Liver (tissue), 9 donors: Measurements from ENCODE around the gene UBASH3B. TPM values are rescaled to one million over a fixed set of nuclear protein-coding genes. Genes with fewer than 3 reads are reported as not detected.

ENCODE experiments used
- DNase-seq: peaks from one replicate; pipeline ENCODE4 v3.0.0-alpha.2; 2017; ENCODE audit warnings: low spot score
- H3K27ac ChIP-seq, 2 donors: one replicate each; pipeline ENCODE4 v1.7.0; 2013; ENCODE audit warnings: inconsistent platforms in 2 of 2, low read length in 2 of 2, control low read depth in 1 of 2, low read depth in 1 of 2, mild to moderate bottlenecking in 1 of 2
- H3K27me3 ChIP-seq, 4 donors: one replicate each; pipeline versions ENCODE4 v1.6.1 to v1.7.0; 2013; ENCODE audit warnings: low read length in 3 of 4, inconsistent platforms in 1 of 4, mild to moderate bottlenecking in 1 of 4, moderate library complexity in 1 of 4; ENCODE audit not compliant: control insufficient read depth in 4 of 4, insufficient read depth in 4 of 4
- H3K36me3 ChIP-seq, 4 donors: one replicate each; pipeline versions ENCODE4 v1.6.1 to v1.7.0; 2013; ENCODE audit warnings: low read length in 3 of 4, mild to moderate bottlenecking in 3 of 4, low read depth in 1 of 4, moderate library complexity in 1 of 4; ENCODE audit not compliant: control insufficient read depth in 4 of 4, insufficient read depth in 3 of 4
- H3K4me1 ChIP-seq, 4 donors: one replicate each; pipeline versions ENCODE4 v1.6.1 to v1.7.0; 2013; ENCODE audit warnings: low read length in 3 of 4, mild to moderate bottlenecking in 3 of 4, moderate library complexity in 1 of 4; ENCODE audit not compliant: control insufficient read depth in 4 of 4, insufficient read depth in 4 of 4
- H3K4me3 ChIP-seq, 3 donors: one replicate each; pipeline versions ENCODE4 v1.6.1 to v1.7.0; 2013; ENCODE audit warnings: low read length in 3 of 3, control low read depth in 1 of 3, low read depth in 1 of 3, mild to moderate bottlenecking in 1 of 3
- H3K9ac ChIP-seq, 2 donors: one replicate each; pipeline ENCODE4 v1.7.0; 2013; ENCODE audit warnings: low read length in 2 of 2, mild to moderate bottlenecking in 2 of 2, moderate library complexity in 2 of 2, control low read depth in 1 of 2, low read depth in 1 of 2
- H3K9me3 ChIP-seq, 4 donors: one replicate each; pipeline versions ENCODE4 v1.6.1 to v1.7.0; 2013; ENCODE audit warnings: low read length in 3 of 4; ENCODE audit not compliant: control insufficient read depth in 4 of 4
- EGR1 ChIP-seq, 2 donors: IDR thresholded peaks; 2 replicates each; pipeline ENCODE4 v1.6.1; 2016 to 2018; ENCODE audit warnings: antibody characterized with exemption in 2 of 2, low read depth in 2 of 2
- FOXA1 ChIP-seq: IDR thresholded peaks from 2 replicates; pipeline ENCODE4 v1.6.1; 2016; ENCODE audit warnings: antibody characterized with exemption
- FOXA2 ChIP-seq: IDR thresholded peaks from 2 replicates; pipeline ENCODE4 v1.6.1; 2016; ENCODE audit warnings: antibody characterized with exemption
- GABPA ChIP-seq, 2 donors: IDR thresholded peaks in 1 of 2; conservative IDR thresholded peaks in 1 of 2; 2 replicates each; pipeline ENCODE4 v1.6.1; 2016; ENCODE audit warnings: antibody characterized with exemption in 2 of 2, mild to moderate bottlenecking in 1 of 2, moderate library complexity in 1 of 2
- HNF4A ChIP-seq, 2 donors: conservative IDR thresholded peaks; 2 replicates each; pipeline ENCODE4 v1.6.1; 2016; ENCODE audit warnings: antibody characterized with exemption in 2 of 2, mild to moderate bottlenecking in 2 of 2
- HNF4G ChIP-seq: IDR thresholded peaks from 2 replicates; pipeline ENCODE4 v1.6.1; 2016; ENCODE audit warnings: antibody characterized with exemption
- JUND ChIP-seq, 2 donors: IDR thresholded peaks; 2 replicates each; pipeline ENCODE4 v1.6.1; 2016; ENCODE audit warnings: antibody characterized with exemption in 2 of 2
- NR2F2 ChIP-seq: IDR thresholded peaks from 2 replicates; pipeline ENCODE4 v1.6.1; 2016; ENCODE audit warnings: antibody characterized with exemption
- RAD21 ChIP-seq, 2 donors: IDR thresholded peaks; 2 replicates each; pipeline ENCODE4 v1.6.1; 2016; ENCODE audit warnings: antibody characterized with exemption in 2 of 2, mild to moderate bottlenecking in 2 of 2
- RXRA ChIP-seq, 2 donors: IDR thresholded peaks; 2 replicates each; pipeline ENCODE4 v1.6.1; 2017 to 2018; ENCODE audit warnings: antibody characterized with exemption in 2 of 2, mild to moderate bottlenecking in 1 of 2
- SP1 ChIP-seq: IDR thresholded peaks from 2 replicates; pipeline ENCODE4 v1.6.1; 2018; ENCODE audit warnings: antibody characterized with exemption, mild to moderate bottlenecking
- TAF1 ChIP-seq: conservative IDR thresholded peaks from 2 replicates; pipeline ENCODE4 v1.6.1; 2016; ENCODE audit warnings: antibody characterized with exemption, mild to moderate bottlenecking
- YY1 ChIP-seq: IDR thresholded peaks from 2 replicates; pipeline ENCODE4 v1.6.1; 2016; ENCODE audit warnings: antibody characterized with exemption, mild to moderate bottlenecking
- WGBS: extraction: QIAGEN DNeasy Blood & Tissue Kit; methylation state at CpG from one replicate; pipeline ENCODE4 v1.1.7; 2013; 5-methylcytosine and 5-hydroxymethylcytosine counted together
- polyA plus RNA-seq, 2 donors: library from polyadenylated mRNA; stranded (reverse) in 1 of 2; unstranded in 1 of 2; fragments of 200-250 nt in 1 of 2; fragments of >200 nt in 1 of 2; fragmentation: Nextera tagmentation in 1 of 2; extraction: Ambion mirVana in 1 of 2; gene quantifications; one replicate each; pipeline versions ENCODE4 v1.2.1 to v1.2.3, GENCODE V29; 2013 to 2015
- total RNA-seq, 2 donors: library from RNA; depleted of rRNA; stranded (reverse); fragments of >200 nt; gene quantifications; one replicate each; pipeline ENCODE4 v1.2.3, GENCODE V29; 2014
- TF ChIP-seq, protein P1 (sequence below): IDR thresholded peaks from 2 replicates; pipeline ENCODE4 v1.6.1; 2016; ENCODE audit warnings: antibody characterized with exemption, mild to moderate bottlenecking
- TF ChIP-seq, protein P2 (sequence below): IDR thresholded peaks from 2 replicates; pipeline ENCODE4 v1.6.1; 2016; ENCODE audit warnings: antibody characterized with exemption
- TF ChIP-seq, protein P3 (sequence below): fragments of 150-350 bp; IDR thresholded peaks from 2 replicates; pipeline ENCODE4 v1.5.1; 2017; ENCODE audit warnings: improper control_type of control experiment, low read depth, low read length; ENCODE audit not compliant: missing input control
- TF ChIP-seq, protein P4 (sequence below): IDR thresholded peaks from 2 replicates; pipeline ENCODE4 v1.6.1; 2016; ENCODE audit warnings: antibody characterized with exemption
- TF ChIP-seq, protein P5 (sequence below): IDR thresholded peaks from 2 replicates; pipeline ENCODE4 v1.6.1; 2016; ENCODE audit warnings: antibody characterized with exemption
- donor health status: healthy.
- donor health status: healthy.
- donor health status: healthy.
- donor health status: healthy.
- donor health status: healthy.

The UBASH3B gene
- total and polyA plus RNA-seq, 4 donors = 0.48 to 5.5 (median 2.5) TPM

DNA sequence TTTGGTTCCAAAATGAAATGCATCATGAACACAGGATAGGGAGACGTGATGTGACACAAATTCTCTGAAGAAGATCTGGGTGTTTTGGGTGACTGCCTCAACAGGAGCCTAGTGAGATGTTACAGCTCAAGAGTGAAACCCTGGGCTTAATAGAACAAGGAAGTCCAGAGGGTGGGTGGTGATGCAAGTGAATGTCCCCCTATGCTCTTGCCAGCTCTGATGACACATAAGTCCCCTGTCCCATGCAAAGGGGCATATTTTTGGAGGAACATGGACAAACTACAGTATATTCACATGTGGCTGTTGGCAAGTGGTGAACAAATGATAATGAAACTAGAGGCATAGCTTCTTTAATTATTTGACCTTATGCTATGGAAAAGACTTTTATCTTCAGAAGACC, 191.9 kb downstream of the UBASH3B start:
- WGBS = 67% methylated on average over 1 of the region's 1 CpG
- Histone ChIP-seq H3K36me3 (no peaks in the 10 kb centered on the region), H3K9ac (no peak overlapping the region), H3K4me1 (no peaks in the 10 kb centered on the region), H3K9me3 (no peaks in the 10 kb centered on the region), H3K4me3 (no peak overlapping the region), H3K27me3 (peaks cover 0 to 17% (median 0%) of the 10 kb centered on the region in 4 donors), H3K27ac (no peak overlapping the region)
- DNase-seq = no peak
- TF ChIP-seq NR2F2 = no peak
- TF ChIP-seq GABPA (IDR thresholded peaks at IDR 0.05 in 1 of 2, conservative IDR thresholded peaks at IDR 0.05 in 1 of 2) = no peak
- no peak for TF ChIP-seq RAD21 (IDR thresholded peaks at IDR 0.05)
- no peak for TF ChIP-seq HNF4G
- TF ChIP-seq EGR1 (IDR thresholded peaks at IDR 0.05; ENCODE audit: low read depth in 2 of 2) = no peak
- TF ChIP-seq FOXA2 = no peak
- TF ChIP-seq HNF4A (conservative IDR thresholded peaks at IDR 0.05) = no peak
- TF ChIP-seq, protein P1, sequence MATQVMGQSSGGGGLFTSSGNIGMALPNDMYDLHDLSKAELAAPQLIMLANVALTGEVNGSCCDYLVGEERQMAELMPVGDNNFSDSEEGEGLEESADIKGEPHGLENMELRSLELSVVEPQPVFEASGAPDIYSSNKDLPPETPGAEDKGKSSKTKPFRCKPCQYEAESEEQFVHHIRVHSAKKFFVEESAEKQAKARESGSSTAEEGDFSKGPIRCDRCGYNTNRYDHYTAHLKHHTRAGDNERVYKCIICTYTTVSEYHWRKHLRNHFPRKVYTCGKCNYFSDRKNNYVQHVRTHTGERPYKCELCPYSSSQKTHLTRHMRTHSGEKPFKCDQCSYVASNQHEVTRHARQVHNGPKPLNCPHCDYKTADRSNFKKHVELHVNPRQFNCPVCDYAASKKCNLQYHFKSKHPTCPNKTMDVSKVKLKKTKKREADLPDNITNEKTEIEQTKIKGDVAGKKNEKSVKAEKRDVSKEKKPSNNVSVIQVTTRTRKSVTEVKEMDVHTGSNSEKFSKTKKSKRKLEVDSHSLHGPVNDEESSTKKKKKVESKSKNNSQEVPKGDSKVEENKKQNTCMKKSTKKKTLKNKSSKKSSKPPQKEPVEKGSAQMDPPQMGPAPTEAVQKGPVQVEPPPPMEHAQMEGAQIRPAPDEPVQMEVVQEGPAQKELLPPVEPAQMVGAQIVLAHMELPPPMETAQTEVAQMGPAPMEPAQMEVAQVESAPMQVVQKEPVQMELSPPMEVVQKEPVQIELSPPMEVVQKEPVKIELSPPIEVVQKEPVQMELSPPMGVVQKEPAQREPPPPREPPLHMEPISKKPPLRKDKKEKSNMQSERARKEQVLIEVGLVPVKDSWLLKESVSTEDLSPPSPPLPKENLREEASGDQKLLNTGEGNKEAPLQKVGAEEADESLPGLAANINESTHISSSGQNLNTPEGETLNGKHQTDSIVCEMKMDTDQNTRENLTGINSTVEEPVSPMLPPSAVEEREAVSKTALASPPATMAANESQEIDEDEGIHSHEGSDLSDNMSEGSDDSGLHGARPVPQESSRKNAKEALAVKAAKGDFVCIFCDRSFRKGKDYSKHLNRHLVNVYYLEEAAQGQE = no peak
- TF ChIP-seq, protein P2, sequence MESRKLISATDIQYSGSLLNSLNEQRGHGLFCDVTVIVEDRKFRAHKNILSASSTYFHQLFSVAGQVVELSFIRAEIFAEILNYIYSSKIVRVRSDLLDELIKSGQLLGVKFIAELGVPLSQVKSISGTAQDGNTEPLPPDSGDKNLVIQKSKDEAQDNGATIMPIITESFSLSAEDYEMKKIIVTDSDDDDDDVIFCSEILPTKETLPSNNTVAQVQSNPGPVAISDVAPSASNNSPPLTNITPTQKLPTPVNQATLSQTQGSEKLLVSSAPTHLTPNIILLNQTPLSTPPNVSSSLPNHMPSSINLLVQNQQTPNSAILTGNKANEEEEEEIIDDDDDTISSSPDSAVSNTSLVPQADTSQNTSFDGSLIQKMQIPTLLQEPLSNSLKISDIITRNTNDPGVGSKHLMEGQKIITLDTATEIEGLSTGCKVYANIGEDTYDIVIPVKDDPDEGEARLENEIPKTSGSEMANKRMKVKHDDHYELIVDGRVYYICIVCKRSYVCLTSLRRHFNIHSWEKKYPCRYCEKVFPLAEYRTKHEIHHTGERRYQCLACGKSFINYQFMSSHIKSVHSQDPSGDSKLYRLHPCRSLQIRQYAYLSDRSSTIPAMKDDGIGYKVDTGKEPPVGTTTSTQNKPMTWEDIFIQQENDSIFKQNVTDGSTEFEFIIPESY = no peak
- TF ChIP-seq TAF1 = no peak
- TF ChIP-seq, protein P3, sequence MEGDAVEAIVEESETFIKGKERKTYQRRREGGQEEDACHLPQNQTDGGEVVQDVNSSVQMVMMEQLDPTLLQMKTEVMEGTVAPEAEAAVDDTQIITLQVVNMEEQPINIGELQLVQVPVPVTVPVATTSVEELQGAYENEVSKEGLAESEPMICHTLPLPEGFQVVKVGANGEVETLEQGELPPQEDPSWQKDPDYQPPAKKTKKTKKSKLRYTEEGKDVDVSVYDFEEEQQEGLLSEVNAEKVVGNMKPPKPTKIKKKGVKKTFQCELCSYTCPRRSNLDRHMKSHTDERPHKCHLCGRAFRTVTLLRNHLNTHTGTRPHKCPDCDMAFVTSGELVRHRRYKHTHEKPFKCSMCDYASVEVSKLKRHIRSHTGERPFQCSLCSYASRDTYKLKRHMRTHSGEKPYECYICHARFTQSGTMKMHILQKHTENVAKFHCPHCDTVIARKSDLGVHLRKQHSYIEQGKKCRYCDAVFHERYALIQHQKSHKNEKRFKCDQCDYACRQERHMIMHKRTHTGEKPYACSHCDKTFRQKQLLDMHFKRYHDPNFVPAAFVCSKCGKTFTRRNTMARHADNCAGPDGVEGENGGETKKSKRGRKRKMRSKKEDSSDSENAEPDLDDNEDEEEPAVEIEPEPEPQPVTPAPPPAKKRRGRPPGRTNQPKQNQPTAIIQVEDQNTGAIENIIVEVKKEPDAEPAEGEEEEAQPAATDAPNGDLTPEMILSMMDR = no peak
- TF ChIP-seq RXRA (IDR thresholded peaks at IDR 0.05) = no peak
- no peak for TF ChIP-seq SP1
- TF ChIP-seq JUND (IDR thresholded peaks at IDR 0.05) = no peak
- no peak for TF ChIP-seq YY1

DNA sequence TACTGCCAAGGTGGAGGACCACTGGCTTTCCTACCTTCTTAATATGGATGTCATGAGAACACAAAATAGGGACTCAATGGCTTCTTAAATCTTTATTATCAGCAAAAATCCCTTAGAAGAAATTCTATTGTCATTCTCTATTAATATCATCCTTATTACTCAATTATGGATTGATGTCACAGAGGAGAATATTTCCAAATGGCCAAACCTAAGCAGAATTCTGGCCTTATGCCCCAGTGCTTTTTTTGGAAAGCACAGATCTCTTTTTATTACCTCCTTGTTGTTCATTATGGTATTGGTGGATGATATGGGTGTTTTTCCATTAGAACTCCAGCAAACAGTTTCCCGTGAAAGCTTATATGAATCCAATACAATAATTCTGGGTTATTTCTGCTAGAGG, 192.7 kb downstream of the UBASH3B start:
- Histone ChIP-seq H3K9me3 (no peaks in the 10 kb centered on the region), H3K4me3 (no peak overlapping the region), H3K9ac (no peak overlapping the region), H3K27me3 (peaks cover 0 to 12% (median 0%) of the 10 kb centered on the region in 4 donors), H3K27ac (no peak overlapping the region), H3K36me3 (no peaks in the 10 kb centered on the region), H3K4me1 (no peaks in the 10 kb centered on the region)
- TF ChIP-seq, protein P2 = no peak
- TF ChIP-seq TAF1 (no peak), YY1 (no peak), FOXA2 (no peak), JUND (IDR thresholded peaks at IDR 0.05) (no peak), NR2F2 (no peak), HNF4G (no peak), SP1 (no peak), GABPA (IDR thresholded peaks at IDR 0.05 in 1 of 2, conservative IDR thresholded peaks at IDR 0.05 in 1 of 2) (no peak), HNF4A (conservative IDR thresholded peaks at IDR 0.05) (no peak), RXRA (IDR thresholded peaks at IDR 0.05) (no peak), EGR1 (IDR thresholded peaks at IDR 0.05; ENCODE audit: low read depth in 2 of 2) (no peak), FOXA1 (no peak)
- TF ChIP-seq, protein P4, sequence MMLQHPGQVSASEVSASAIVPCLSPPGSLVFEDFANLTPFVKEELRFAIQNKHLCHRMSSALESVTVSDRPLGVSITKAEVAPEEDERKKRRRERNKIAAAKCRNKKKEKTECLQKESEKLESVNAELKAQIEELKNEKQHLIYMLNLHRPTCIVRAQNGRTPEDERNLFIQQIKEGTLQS = no peak
- TF ChIP-seq, protein P1 = no peak
- TF ChIP-seq, protein P5, sequence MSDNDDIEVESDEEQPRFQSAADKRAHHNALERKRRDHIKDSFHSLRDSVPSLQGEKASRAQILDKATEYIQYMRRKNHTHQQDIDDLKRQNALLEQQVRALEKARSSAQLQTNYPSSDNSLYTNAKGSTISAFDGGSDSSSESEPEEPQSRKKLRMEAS = no peak
- WGBS = 94% methylated on average over 1 of the region's 1 CpG
- no peak for DNase-seq
